COR-L47 (cell line): ENCODE results near the gene CYP4B1.
"Not testable (repeated sequence)": the region's sequence is repeated elsewhere in the genome, so short reads cannot be mapped to it uniquely, and the experiment has no call there.

Experiments
- DNase-seq: peaks from one replicate; lab custom pipeline; 2025; lab: John Stamatoyannopoulos, UW

The CYP4B1 gene

DNA sequence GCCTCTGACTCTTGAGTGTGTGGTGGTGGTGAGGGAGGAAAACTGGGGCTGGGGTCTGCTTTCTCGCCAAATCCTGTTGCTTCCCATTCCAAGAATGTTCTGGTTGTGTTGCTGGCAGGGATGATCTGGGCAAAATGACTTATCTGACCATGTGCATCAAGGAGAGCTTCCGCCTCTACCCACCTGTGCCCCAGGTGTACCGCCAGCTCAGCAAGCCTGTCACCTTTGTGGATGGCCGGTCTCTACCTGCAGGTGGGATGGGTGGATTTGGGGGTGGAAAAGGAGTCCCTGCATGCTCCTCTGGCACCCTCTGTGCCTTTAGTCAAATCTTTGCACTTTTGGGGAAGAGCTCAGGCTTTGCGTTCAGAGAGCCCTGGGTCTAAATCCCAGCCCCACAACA lies 18.1 kb downstream of the CYP4B1 start:
- DNase-seq = no peak

DNA sequence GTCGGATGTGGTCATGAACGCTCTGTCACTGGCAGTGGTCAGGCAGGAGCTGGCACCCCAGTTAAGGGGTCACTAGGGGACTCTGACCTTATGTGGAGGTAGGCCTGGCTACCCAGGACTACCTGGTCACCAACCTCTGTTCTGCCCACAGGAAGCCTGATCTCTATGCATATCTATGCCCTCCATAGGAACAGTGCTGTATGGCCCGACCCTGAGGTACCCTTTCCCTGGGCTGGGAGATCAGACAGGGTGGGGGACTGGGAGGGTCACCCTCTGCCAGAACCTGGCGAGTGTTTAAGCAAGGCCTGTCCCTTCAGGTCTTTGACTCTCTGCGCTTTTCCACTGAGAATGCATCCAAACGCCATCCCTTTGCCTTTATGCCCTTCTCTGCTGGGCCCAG lies 19.0 kb downstream of the CYP4B1 start:
- DNase-seq = no peak

DNA sequence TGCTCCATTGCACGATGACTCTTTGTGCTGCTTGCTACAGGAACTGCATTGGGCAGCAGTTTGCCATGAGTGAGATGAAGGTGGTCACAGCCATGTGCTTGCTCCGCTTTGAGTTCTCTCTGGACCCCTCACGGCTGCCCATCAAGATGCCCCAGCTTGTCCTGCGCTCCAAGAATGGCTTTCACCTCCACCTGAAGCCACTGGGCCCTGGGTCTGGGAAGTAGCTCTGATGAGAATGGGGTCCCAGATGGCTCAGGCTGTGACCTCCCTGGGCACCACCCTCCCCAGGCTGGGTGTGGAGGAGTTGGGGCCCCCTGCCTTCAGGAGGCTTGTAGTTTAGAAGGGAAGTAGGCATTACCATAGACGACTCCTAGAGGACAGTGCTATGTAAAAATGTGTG lies 19.7 kb downstream of the CYP4B1 start:
- no peak for DNase-seq

DNA sequence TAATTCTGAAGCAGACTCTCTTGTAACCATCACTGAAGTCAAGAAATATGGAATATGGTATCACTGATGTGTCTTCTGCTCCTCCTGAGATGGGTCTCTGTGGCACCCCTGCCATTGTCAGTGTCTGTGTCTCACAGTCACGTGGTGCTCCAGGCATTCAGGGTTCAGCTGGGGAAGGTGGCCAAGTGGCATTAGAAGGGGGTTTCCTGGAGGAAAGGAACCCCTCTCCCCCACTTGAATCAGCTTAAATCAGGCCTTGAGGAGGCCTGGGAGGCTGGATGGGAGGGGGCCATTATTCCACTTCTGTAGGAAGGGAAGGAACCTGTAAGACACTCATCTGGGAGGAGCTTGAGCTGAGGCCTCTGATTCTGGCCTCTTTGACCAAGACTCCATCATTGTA lies 20.5 kb downstream of the CYP4B1 start:
- no peak for DNase-seq

DNA sequence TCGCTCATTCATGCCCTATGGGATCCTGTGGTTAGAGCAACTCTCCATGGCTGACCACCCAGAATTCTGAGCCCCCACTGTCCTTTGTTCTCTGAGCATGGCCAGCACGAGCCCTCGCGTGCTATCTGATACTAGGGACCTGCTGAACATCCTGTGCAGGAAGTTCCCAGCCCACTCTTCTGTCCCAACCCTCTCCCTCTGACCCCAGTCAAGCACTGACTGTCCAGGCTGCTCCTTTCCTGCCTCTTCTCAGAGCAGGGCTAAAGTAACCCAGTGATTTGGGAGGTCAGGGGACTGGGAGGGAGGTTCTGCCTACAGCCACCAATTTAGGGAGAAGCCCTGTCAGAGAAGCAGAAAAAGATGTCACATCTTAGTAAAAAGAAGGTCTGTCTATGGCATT lies 21.2 kb downstream of the CYP4B1 start:
- DNase-seq = no peak

DNA sequence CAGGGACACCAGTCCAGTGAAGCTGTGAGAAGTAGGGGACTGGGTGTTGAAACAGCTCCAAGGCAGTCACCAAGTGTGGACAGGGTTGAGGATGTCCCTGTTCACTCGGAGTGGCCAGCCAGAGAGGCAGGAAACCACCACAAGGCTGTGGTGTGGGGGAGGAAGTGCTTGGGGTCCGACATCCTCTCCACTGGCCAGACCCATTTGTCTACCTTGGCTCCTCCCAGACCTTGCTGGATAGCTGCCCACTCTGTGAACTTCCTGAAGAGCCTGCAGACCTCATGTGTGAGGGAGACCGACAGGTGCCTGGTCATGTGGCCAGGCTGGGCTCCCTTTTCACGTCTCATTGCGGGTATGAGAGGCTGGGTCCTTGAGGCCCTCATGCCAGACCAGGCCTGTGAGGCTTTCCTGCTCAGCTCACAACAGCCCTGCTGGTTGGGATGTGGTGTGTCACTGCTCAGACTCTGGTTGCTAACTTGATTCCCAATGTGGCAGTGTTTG lies 21.8 kb downstream of the CYP4B1 start:
- DNase-seq = no peak

DNA sequence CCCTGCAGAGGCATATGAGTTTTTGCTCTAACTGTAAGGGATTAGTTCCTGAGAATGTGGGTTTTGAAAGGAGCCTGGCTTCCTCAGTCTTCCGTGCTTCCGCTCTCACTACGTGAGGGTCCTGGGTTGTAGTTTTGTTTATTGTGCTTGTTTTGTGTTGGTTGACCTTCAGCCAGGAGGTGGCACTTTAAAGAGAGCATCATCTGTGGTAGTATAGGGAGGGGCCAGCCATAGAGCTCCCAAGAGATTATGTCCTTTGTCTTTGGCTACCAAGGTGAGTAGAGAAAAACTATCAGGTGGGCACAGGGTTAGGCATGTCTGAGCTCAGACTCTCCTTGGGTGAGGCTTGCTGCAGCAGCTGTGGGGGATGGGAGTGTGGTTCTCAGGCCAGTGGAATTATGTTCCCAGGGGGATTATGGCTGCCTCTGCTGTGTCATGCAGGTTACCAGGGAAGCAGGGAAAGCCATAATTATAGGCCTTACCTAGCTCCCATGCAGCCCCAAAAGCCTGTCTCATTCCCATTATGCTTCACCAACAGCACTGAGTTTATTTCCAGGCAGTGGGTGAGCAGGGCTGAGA lies 23.5 kb downstream of the CYP4B1 start:
- no peak for DNase-seq

DNA sequence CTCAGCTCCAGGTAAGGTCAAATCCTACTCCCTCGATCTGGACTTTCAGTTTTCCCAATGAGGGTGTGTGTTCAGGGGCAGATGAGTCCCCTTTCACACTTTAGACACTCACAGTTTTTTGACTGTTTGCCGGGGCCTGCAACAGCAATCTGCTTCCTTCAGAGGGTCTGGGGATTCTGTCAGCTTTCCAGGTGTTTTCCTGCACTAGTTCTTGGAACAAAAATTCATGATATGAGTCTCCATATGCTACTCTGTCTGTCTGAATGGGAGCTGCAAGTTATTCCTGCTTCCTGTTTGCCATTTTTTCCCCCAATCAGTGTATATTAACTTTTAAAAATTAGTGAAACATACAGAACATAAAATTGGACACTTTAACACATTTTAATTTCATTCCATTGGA lies 24.3 kb downstream of the CYP4B1 start:
- DNase-seq = no peak

DNA sequence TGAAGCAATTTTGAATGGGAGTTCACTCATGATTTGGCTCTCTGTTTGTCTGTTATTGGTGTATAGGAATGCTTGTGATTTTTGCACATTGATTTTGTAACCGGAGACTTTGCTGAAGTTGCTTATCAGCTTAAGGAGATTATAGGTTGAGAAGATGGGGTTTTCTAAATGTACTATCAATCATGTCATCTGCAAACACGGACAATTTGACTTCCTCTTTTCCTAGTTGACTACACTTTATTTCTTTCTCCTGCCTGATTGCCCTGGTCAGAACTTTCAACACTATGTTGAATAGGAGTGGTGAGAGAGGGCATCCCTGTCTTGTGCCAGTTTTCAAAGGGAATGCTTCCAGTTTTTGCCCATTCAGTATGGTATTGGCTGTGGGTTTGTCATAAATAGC lies 28.0 kb downstream of the CYP4B1 start:
- DNase-seq = not testable (repeated sequence)

DNA sequence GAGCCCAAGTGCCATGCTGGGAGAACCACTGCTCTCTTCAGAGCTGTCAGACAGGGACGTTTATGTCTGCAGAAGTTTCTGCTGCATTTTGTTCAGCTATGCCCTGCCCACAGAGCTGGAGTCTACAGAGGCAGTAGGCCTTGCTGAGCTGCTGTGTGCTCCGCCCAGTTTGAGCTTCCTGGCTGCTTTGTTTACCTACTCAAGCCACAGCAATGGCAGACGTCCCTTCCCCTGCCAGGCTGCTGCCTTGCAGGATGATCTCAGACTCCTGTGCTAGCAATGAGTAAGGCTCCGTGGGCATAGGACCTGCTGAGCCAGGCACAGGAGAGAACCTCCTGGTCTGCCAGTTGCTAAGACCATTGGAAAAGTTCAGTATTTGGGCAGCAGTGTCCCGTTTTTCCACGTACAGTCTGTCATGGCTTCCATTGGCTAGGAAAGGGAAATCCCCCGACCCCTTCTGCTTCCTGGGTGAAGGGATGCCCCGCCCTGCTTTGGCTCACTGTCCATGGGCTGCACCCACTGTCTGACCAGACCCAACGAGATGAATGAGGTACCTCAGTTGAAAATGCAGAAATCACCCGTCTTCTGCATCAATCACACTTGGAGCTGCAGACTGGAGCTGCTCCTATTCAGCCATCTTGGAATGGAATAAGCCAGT lies 31.9 kb downstream of the CYP4B1 start:
- DNase-seq = no peak

DNA sequence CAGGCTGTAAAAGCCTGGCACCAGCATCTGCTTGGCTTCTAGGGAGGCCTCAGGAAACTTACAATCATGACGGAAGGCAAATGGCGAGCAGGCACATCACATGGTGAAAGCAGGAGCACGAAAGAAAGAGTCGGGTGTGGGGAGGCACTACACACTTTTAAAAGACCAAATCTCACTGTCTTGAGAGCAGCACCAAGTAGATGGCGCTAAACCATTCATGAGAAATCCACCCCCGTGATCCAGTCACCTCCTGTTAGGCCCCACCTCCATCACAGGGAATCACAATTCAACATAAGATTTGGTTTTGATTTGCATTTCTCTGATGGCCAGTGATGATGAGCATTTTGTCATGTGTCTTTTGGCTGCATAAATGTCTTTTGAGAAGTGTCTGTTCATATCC lies 36.6 kb downstream of the CYP4B1 start:
- DNase-seq = not testable (repeated sequence)

DNA sequence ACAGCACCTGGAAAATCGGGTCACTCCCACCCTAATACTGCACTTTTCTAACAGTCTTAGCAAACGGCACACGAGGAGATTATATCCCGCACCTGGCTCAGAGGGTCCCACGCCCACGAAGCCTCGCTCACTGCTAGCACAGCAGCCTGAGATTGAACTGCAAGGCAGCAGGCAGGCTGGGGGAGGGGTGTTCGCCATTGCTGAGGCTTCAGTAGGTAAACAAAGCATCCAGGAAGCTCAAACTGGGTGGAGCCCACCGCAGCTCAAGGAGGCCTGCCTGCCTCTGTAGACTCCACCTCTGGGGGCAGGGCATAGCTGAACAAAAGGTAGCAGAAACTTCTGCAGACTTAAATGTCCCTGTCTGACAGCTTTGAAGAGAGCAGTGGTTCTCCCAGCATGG lies 47.5 kb downstream of the CYP4B1 start:
- not testable (repeated sequence) for DNase-seq

DNA sequence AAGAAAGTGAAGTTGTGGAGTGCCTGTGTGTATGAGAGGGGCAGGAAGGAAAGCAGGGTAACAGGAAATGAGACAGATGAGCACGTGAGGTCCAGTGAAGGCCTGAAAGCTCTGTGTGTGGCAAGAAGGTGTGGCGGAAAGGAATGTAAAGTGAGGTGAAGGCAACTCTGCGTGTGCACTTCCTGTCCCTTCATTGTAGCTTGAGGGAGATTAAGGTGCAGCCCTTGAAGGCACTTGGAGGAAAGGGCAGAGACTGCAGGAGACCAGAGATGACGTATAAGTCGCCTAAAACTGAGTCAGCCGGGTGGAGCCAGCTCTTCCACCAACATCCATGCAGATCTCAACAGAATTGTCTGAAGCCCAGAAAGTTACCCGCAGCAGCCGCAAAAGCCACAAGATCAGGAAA lies 58.8 kb downstream of the CYP4B1 start:
- DNase-seq = not testable (repeated sequence)

DNA sequence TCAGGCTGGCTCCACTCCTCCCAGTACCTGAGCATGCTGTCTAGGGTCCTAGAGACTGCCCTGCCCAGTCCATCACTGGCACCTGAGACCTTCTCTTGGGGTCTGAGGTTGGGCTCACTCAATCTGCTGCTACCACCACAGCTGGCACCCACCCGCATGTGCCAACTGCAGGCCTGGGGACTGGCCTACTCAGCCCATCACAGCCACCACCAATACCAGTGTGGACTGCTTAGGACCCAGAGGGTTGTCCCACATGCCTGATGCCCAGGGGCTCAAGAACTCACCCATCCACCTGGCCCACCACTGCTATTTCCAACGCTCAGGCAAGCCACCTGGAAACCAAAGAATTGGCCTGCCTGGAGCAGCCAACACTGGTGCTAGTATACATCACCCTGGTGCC lies 63.5 kb downstream of the CYP4B1 start:
- DNase-seq = no peak
